GM12892 (cell line): ENCODE results near the gene MGAT5.

Source experiments
- POLR2A ChIP-seq: IDR thresholded peaks from 2 replicates; pipeline ENCODE4 v1.6.1; 2011; ENCODE audit warnings: low read depth, low read length, control low read depth
- POLR2AphosphoS5 ChIP-seq: IDR thresholded peaks from 2 replicates; pipeline ENCODE4 v1.6.1; 2011; ENCODE audit warnings: low read depth, low read length, control low read depth

DNA sequence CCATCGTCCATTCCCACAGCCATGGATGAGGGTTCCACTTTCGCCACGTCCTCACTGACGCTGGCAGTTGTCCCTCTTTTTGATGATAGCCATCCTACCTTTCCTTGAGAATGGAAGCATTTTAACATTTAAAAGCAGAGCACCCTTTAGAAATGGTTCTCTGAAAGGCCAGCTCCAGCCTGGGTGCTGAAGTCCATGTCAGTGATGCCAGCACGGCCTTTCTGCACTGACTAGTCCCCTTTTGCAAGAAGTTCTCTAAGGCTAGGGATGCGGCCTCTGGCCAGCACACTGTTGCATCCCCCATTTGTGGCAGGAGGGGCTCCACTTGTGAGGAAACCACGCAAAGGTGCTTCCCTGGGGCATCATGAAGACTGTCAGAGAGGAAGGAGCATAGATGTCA lies 203.5 kb downstream of the MGAT5 start:
- no peak for TF ChIP-seq POLR2A
- TF ChIP-seq POLR2AphosphoS5, result no peak
